COR-L47 (cell line): ENCODE results near the gene GSTP1.
"Not testable (repeated sequence)": the region's sequence is repeated elsewhere in the genome, so short reads cannot be mapped to it uniquely, and the experiment has no call there.

Experiments used
- DNase-seq: peaks from one replicate; lab custom pipeline; 2025; lab: John Stamatoyannopoulos, UW

Gene GSTP1

GRCh38 chr11:67563705-67564114 is 19.9 kb upstream of the GSTP1 start:
- not testable (repeated sequence) for DNase-seq

- no peak for DNase-seq
These were observed 19.4 kb upstream of the GSTP1 start for GRCh38 chr11:67564230-67564629.

GRCh38 chr11:67571443-67571842 is 12.2 kb upstream of the GSTP1 start:
- no peak for DNase-seq

GRCh38 chr11:67572305-67572704 is 11.3 kb upstream of the GSTP1 start:
- DNase-seq: no peak

GRCh38 chr11:67572747-67573419 is 10.7 kb upstream of the GSTP1 start:
- peak; percentile 70 for DNase-seq

GRCh38 chr11:67574938-67575337 is 8.7 kb upstream of the GSTP1 start:
- no peak for DNase-seq

GRCh38 chr11:67576735-67577475 is 6.7 kb upstream of the GSTP1 start:
- no peak for DNase-seq

- DNase-seq: no peak
These were observed 5.7 kb upstream of the GSTP1 start for GRCh38 chr11:67577951-67578350.

GRCh38 chr11:67581469-67581868 is 2.1 kb upstream of the GSTP1 start:
- DNase-seq: no peak

- DNase-seq: no peak
These were observed 1.6 kb upstream of the GSTP1 start for GRCh38 chr11:67582011-67582410.

- no peak for DNase-seq
These were observed 731 bp downstream of the GSTP1 start for GRCh38 chr11:67584205-67584880.

- DNase-seq: no peak
These were observed 1.6 kb downstream of the GSTP1 start for GRCh38 chr11:67584881-67585873.

GRCh38 chr11:67585911-67586310 is 2.3 kb downstream of the GSTP1 start:
- DNase-seq: no peak

- no peak for DNase-seq
These were observed 3.1 kb downstream of the GSTP1 start for GRCh38 chr11:67586568-67587250.

- no peak for DNase-seq
These were observed 4.5 kb downstream of the GSTP1 start for GRCh38 chr11:67588136-67588503.

- DNase-seq: not testable (repeated sequence)
These were observed 5.3 kb downstream of the GSTP1 start for GRCh38 chr11:67588899-67589415.

GRCh38 chr11:67592880-67593564 is 9.4 kb downstream of the GSTP1 start:
- no peak for DNase-seq

GRCh38 chr11:67593565-67593905 is 9.9 kb downstream of the GSTP1 start:
- DNase-seq: no peak

GRCh38 chr11:67594480-67594879 is 10.9 kb downstream of the GSTP1 start:
- DNase-seq: no peak

- no peak for DNase-seq
These were observed 13.2 kb downstream of the GSTP1 start for GRCh38 chr11:67596753-67597300.
